ENCODE results near the gene PPP1R26.

- no peak for TF ChIP-seq POLR2A (IDR thresholded peaks at IDR 0.05)
- no peak for TF ChIP-seq CTCF (IDR thresholded peaks at IDR 0.05)
Measured at GRCh38 chr9:135486267-135487065, 6.9 kb downstream of the PPP1R26 start.
